ENCODE results near the gene RLF.

The RLF gene

GRCh38 chr1:40143891-40144575 is 17.2 kb upstream of the RLF start:
- Histone ChIP-seq H3K4me1 (ENCODE audit: insufficient read depth, low read length) (no peaks in the 10 kb centered on the region), H3K27me3 (ENCODE audit: control insufficient read depth in 1 of 2, insufficient read depth in 2 of 2, low read length in 2 of 2) (no peaks in the 10 kb centered on the region), H3K4me3 (ENCODE audit: low read depth in 1 of 2, low read length in 2 of 2) (no peak overlapping the region), H3K9me3 (ENCODE audit: low read length) (no peaks in the 10 kb centered on the region), H3K9ac (ENCODE audit: low read length) (no peak overlapping the region), H3K36me3 (ENCODE audit: insufficient read depth, low read length) (no peaks in the 10 kb centered on the region), H3K27ac (ENCODE audit: low read depth, low read length) (no peak overlapping the region)

- no peaks in the 10 kb centered on the region for H3K36me3 ChIP-seq (ENCODE audit: insufficient read depth, low read length)
- H3K27me3 ChIP-seq (ENCODE audit: control insufficient read depth in 1 of 2, insufficient read depth in 2 of 2, low read length in 2 of 2), result no peaks in the 10 kb centered on the region
- no peaks in the 10 kb centered on the region for H3K9me3 ChIP-seq (ENCODE audit: low read length)
- no peaks in the 10 kb centered on the region for H3K4me1 ChIP-seq (ENCODE audit: insufficient read depth, low read length)
- no peak overlapping the region for H3K27ac ChIP-seq (ENCODE audit: low read depth, low read length)
- H3K9ac ChIP-seq (ENCODE audit: low read length), result no peak overlapping the region
- no peak overlapping the region for H3K4me3 ChIP-seq (ENCODE audit: low read depth in 1 of 2, low read length in 2 of 2)
Observed at GRCh38 chr1:40151457-40152079, 9.6 kb upstream of the RLF start.

DNA sequence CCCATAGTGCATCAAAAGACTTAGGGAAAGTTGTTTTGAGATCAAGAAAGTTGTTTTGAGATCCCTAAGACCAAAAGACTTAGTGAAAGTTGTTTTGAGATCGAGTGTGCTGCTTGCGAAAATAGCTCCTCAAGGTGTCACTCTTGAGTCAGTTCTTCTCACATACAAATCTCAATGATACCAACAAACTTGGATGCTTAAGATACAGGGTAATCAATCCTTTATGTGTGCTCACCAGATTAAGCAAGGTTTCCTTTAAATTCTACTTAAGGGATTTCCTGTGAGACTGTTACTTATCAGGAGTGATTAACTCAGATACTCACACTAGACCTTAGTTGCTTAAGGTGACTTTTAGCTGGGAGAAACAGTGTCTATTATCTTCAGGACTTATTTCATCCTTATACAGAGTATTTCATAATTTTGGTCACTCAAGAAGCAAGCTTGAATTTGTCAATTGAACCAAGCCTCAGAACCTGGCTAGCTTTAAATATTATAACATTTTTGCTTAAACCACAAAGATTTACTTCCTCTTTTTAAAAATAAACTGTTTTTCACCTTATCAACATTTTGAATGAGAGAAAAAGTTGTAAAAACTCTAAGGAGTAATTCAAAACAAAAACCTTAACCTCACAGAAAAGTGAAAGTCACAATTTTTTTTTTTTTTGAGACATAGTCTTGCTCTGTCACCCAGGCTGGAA is 8.0 kb upstream of the RLF start:
- Histone ChIP-seq H3K4me1 (ENCODE audit: insufficient read depth, low read length) (no peaks in the 10 kb centered on the region), H3K9ac (ENCODE audit: low read length) (no peak overlapping the region), H3K4me3 (ENCODE audit: low read depth in 1 of 2, low read length in 2 of 2) (peak overlapping the region in 1 of 2 donors; percentile 26), H3K36me3 (ENCODE audit: insufficient read depth, low read length) (no peaks in the 10 kb centered on the region), H3K9me3 (ENCODE audit: low read length) (no peaks in the 10 kb centered on the region), H3K27ac (ENCODE audit: low read depth, low read length) (no peak overlapping the region), H3K27me3 (ENCODE audit: control insufficient read depth in 1 of 2, insufficient read depth in 2 of 2, low read length in 2 of 2) (no peaks in the 10 kb centered on the region)

DNA sequence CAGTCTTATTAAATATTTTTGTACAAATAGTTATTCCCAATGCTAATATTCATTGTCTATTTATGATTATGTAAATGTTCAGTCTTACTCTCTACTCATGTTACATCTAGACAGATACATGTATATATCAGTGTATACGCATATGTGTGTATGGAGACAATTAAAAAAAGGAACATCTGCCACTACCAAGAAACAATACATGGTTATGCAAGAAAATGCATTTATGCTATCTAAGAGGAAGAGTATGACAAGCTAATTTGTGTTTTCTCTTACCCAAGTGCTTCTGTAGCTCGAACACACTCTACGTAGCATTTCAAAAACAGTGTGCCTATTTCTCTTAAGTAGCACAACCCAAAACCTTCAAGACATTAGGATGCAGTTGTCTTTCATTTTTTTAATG is 6.1 kb upstream of the RLF start:
- Histone ChIP-seq H3K4me1 (ENCODE audit: insufficient read depth, low read length) (no peaks in the 10 kb centered on the region), H3K9ac (ENCODE audit: low read length) (no peak overlapping the region), H3K36me3 (ENCODE audit: insufficient read depth, low read length) (no peaks in the 10 kb centered on the region), H3K27me3 (ENCODE audit: control insufficient read depth in 1 of 2, insufficient read depth in 2 of 2, low read length in 2 of 2) (no peaks in the 10 kb centered on the region), H3K4me3 (ENCODE audit: low read depth in 1 of 2, low read length in 2 of 2) (no peak overlapping the region), H3K27ac (ENCODE audit: low read depth, low read length) (no peak overlapping the region), H3K9me3 (ENCODE audit: low read length) (no peaks in the 10 kb centered on the region)

DNA sequence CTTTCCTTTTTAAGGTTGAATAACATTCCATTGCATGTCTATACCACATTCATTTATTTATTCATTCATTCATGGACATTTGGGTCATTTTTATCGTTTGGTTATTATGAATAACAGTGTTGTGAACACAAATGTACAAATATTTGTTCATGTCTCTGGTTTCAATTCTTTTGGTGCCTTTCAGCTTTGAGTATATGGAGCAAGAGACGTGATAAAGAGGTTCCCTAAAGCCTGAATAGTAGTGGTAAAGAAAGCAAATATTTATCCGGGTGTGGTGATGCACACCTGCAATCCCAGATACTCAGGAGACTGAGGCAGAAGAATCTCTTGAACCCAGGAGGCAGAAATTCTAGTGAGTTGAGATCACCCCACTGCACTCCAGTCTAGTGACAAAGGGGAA is 5.3 kb upstream of the RLF start:
- Histone ChIP-seq H3K27ac (ENCODE audit: low read depth, low read length) (no peak overlapping the region), H3K9me3 (ENCODE audit: low read length) (no peaks in the 10 kb centered on the region), H3K4me1 (ENCODE audit: insufficient read depth, low read length) (peaks cover 5% of the 10 kb centered on the region), H3K9ac (ENCODE audit: low read length) (no peak overlapping the region), H3K27me3 (ENCODE audit: control insufficient read depth in 1 of 2, insufficient read depth in 2 of 2, low read length in 2 of 2) (no peaks in the 10 kb centered on the region), H3K4me3 (ENCODE audit: low read depth in 1 of 2, low read length in 2 of 2) (no peak overlapping the region), H3K36me3 (ENCODE audit: insufficient read depth, low read length) (no peaks in the 10 kb centered on the region)

- Histone ChIP-seq H3K9me3 (ENCODE audit: low read length) (no peaks in the 10 kb centered on the region), H3K27me3 (ENCODE audit: control insufficient read depth in 1 of 2, insufficient read depth in 2 of 2, low read length in 2 of 2) (no peaks in the 10 kb centered on the region), H3K36me3 (ENCODE audit: insufficient read depth, low read length) (no peaks in the 10 kb centered on the region), H3K9ac (ENCODE audit: low read length) (peak overlapping the region; percentile 86), H3K4me1 (ENCODE audit: insufficient read depth, low read length) (peaks cover 33% of the 10 kb centered on the region), H3K27ac (ENCODE audit: low read depth, low read length) (peak overlapping the region; percentile 67), H3K4me3 (ENCODE audit: low read depth in 1 of 2, low read length in 2 of 2) (peak overlapping the region; percentile 94 to 97)
Observed at GRCh38 chr1:40160806-40161124, 422 bp upstream of the RLF start.

DNA sequence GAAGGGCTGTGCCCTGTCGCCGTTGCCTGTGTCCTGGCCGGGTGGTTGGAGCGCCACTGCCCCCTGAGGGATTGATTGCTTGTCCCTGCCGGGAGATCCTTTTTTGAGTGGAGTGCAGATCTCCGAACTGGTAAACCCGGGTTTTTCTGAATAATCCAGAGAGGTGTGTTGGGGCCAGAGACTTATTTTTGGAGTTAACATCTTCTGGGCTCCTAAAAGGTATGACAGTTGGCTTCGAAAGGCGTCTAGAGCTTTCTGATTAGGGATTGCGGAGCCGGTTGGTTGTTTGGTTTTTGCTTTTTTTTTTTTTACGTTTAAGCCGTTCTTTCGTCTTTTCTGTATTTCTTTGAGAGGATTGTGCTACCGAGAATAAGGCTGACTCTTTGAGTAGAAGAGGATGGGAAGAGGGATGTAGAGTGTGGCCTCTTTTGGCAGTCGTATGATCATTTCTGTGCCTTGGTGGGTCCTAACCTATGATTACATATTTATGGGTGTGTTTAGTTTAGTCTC is 756 bp downstream of the RLF start:
- Histone ChIP-seq H3K27ac (ENCODE audit: low read depth, low read length) (peak overlapping the region; percentile 67), H3K4me1 (ENCODE audit: insufficient read depth, low read length) (peaks cover 33% of the 10 kb centered on the region), H3K27me3 (ENCODE audit: control insufficient read depth in 1 of 2, insufficient read depth in 2 of 2, low read length in 2 of 2) (no peaks in the 10 kb centered on the region), H3K4me3 (ENCODE audit: low read depth in 1 of 2, low read length in 2 of 2) (peak overlapping the region; percentile 94 to 97), H3K9ac (ENCODE audit: low read length) (peak overlapping the region; percentile 86), H3K36me3 (ENCODE audit: insufficient read depth, low read length) (no peaks in the 10 kb centered on the region), H3K9me3 (ENCODE audit: low read length) (no peaks in the 10 kb centered on the region)

GRCh38 chr1:40162753-40163441 is 1.7 kb downstream of the RLF start:
- no peaks in the 10 kb centered on the region for H3K36me3 ChIP-seq (ENCODE audit: insufficient read depth, low read length)
- no peaks in the 10 kb centered on the region for H3K27me3 ChIP-seq (ENCODE audit: control insufficient read depth in 1 of 2, insufficient read depth in 2 of 2, low read length in 2 of 2)
- no peak overlapping the region for H3K27ac ChIP-seq (ENCODE audit: low read depth, low read length)
- H3K4me3 ChIP-seq (ENCODE audit: low read depth in 1 of 2, low read length in 2 of 2), result peak overlapping the region; percentile 94 to 97
- peak overlapping the region; percentile 86 for H3K9ac ChIP-seq (ENCODE audit: low read length)
- H3K4me1 ChIP-seq (ENCODE audit: insufficient read depth, low read length), result peaks cover 33% of the 10 kb centered on the region
- no peaks in the 10 kb centered on the region for H3K9me3 ChIP-seq (ENCODE audit: low read length)

GRCh38 chr1:40167317-40167716 is 6.1 kb downstream of the RLF start:
- Histone ChIP-seq H3K9me3 (ENCODE audit: low read length) (no peaks in the 10 kb centered on the region), H3K27ac (ENCODE audit: low read depth, low read length) (no peak overlapping the region), H3K27me3 (ENCODE audit: control insufficient read depth in 1 of 2, insufficient read depth in 2 of 2, low read length in 2 of 2) (no peaks in the 10 kb centered on the region), H3K36me3 (ENCODE audit: insufficient read depth, low read length) (no peaks in the 10 kb centered on the region), H3K4me1 (ENCODE audit: insufficient read depth, low read length) (peaks cover 28% of the 10 kb centered on the region), H3K9ac (ENCODE audit: low read length) (no peak overlapping the region), H3K4me3 (ENCODE audit: low read depth in 1 of 2, low read length in 2 of 2) (no peak overlapping the region)

- Histone ChIP-seq H3K27ac (ENCODE audit: low read depth, low read length) (no peak overlapping the region), H3K9ac (ENCODE audit: low read length) (no peak overlapping the region), H3K9me3 (ENCODE audit: low read length) (no peaks in the 10 kb centered on the region), H3K4me3 (ENCODE audit: low read depth in 1 of 2, low read length in 2 of 2) (no peak overlapping the region), H3K27me3 (ENCODE audit: control insufficient read depth in 1 of 2, insufficient read depth in 2 of 2, low read length in 2 of 2) (no peaks in the 10 kb centered on the region), H3K36me3 (ENCODE audit: insufficient read depth, low read length) (no peaks in the 10 kb centered on the region), H3K4me1 (ENCODE audit: insufficient read depth, low read length) (no peaks in the 10 kb centered on the region)
Observed at GRCh38 chr1:40171036-40171435, 9.8 kb downstream of the RLF start.

DNA sequence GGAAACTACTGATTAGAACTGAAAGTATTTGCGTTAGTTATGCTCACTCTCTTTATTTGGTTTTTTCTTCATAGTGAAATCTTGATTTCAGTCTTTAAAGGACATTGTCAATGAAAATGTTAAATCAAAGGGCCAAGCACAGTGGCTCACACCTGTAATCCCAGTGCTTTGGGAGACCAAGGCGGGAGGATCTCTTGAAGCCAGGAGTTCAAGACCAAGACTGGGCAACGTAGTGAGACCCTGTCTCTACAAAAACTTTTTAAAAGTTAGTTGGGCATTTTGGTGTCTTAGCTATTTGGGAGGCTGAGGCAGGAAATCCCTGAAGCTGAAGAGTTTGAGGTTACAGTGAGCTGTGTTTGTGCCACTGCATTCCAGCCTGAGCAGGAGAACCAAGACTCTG is 13.6 kb downstream of the RLF start:
- no peak overlapping the region for H3K27ac ChIP-seq (ENCODE audit: low read depth, low read length)
- H3K4me1 ChIP-seq (ENCODE audit: insufficient read depth, low read length), result no peaks in the 10 kb centered on the region
- no peaks in the 10 kb centered on the region for H3K9me3 ChIP-seq (ENCODE audit: low read length)
- H3K36me3 ChIP-seq (ENCODE audit: insufficient read depth, low read length), result no peaks in the 10 kb centered on the region
- no peak overlapping the region for H3K4me3 ChIP-seq (ENCODE audit: low read depth in 1 of 2, low read length in 2 of 2)
- no peaks in the 10 kb centered on the region for H3K27me3 ChIP-seq (ENCODE audit: control insufficient read depth in 1 of 2, insufficient read depth in 2 of 2, low read length in 2 of 2)
- H3K9ac ChIP-seq (ENCODE audit: low read length), result no peak overlapping the region

Data from muscle layer of colon (tissue), 2 donors.